ENCODE measurements around the gene PLIN5. TPM values are rescaled to one million over a fixed set of nuclear protein-coding genes. Genes with fewer than 3 reads are reported as not detected.
A peak's percentile ranks its signal among the peaks of the same experiment; 100 is the strongest.

Gene PLIN5
- total RNA-seq, 4 donors from 2014 or later, result 12.0 to 26.7 (median 19.1) TPM

- Histone ChIP-seq H3K27me3 (peaks cover 0 to 65% of the 10 kb centered on the region in 2 donors), H3K4me1 (peaks cover 0 to 31% (median 9%) of the 10 kb centered on the region in 4 donors), H3K9me3 (no peaks in the 10 kb centered on the region), H3K36me3 (no peaks in the 10 kb centered on the region), H3K4me3 (no peak overlapping the region), H3K27ac (no peak overlapping the region)
- no peak for DNase-seq (ENCODE audit: low spot score in 2 of 2)
- WGBS, 2 donors, result 83 to 88% methylated on average over 5 of the region's 5 CpGs
- no peak for TF ChIP-seq EP300 (IDR thresholded peaks at IDR 0.05)
- no peak for TF ChIP-seq POLR2A (IDR thresholded peaks at IDR 0.05)
- no peak for TF ChIP-seq CTCF (IDR thresholded peaks at IDR 0.05)
These were observed 42.2 kb upstream of the PLIN5 start for GRCh38 chr19:4577020-4577782.

GRCh38 chr19:4576016-4576933, 41.3 kb upstream of the PLIN5 start:
- H3K27me3 ChIP-seq, result peaks cover 0 to 59% of the 10 kb centered on the region in 2 donors
- peak; percentile 56 to 78 for DNase-seq (ENCODE audit: low spot score in 2 of 2)

GRCh38 chr19:4575267-4576015, 40.4 kb upstream of the PLIN5 start:
- Histone ChIP-seq H3K27ac (peak overlapping the region in 3 of 4 donors; percentile 14 to 73 (median 22)), H3K4me3 (no peak overlapping the region), H3K4me1 (peaks cover 0 to 24% (median 8%) of the 10 kb centered on the region in 4 donors), H3K9me3 (no peaks in the 10 kb centered on the region), H3K36me3 (no peaks in the 10 kb centered on the region), H3K27me3 (peaks cover 0 to 51% of the 10 kb centered on the region in 2 donors)
- 12 to 21% methylated on average over 19 of the region's 19 CpGs for WGBS, 2 donors
- peak in 1 of 2 donors; percentile 64 for DNase-seq (ENCODE audit: low spot score in 2 of 2)
- TF ChIP-seq EP300 (IDR thresholded peaks at IDR 0.05) (peak; percentile 38 to 84), POLR2A (IDR thresholded peaks at IDR 0.05) (no peak)

More at GRCh38 chr19:4576016-4576933, 41.3 kb upstream of the PLIN5 start:
- peak overlapping the region in 2 of 4 donors; percentile 14 to 73 for H3K27ac ChIP-seq
- 54 to 57% methylated on average over 17 of the region's 17 CpGs for WGBS, 2 donors
- peak; percentile 54 to 79 (median 62) for TF ChIP-seq CTCF (IDR thresholded peaks at IDR 0.05)
- no peak for TF ChIP-seq EP300 (IDR thresholded peaks at IDR 0.05)
- H3K4me1 ChIP-seq, result peaks cover 0 to 32% (median 9%) of the 10 kb centered on the region in 4 donors
- H3K4me3 ChIP-seq, result no peak overlapping the region
- H3K9me3 ChIP-seq, result no peaks in the 10 kb centered on the region
- no peaks in the 10 kb centered on the region for H3K36me3 ChIP-seq

- no peak overlapping the region for H3K27ac ChIP-seq
- TF ChIP-seq POLR2A (IDR thresholded peaks at IDR 0.05) (no peak), CTCF (IDR thresholded peaks at IDR 0.05) (no peak)
- H3K4me1 ChIP-seq, result peaks cover 0 to 20% (median 7%) of the 10 kb centered on the region in 4 donors
- 79 to 87% methylated on average over 6 of the region's 6 CpGs for WGBS, 2 donors
- H3K27me3 ChIP-seq, result peaks cover 0 to 33% of the 10 kb centered on the region in 2 donors
- no peaks in the 10 kb centered on the region for H3K36me3 ChIP-seq
- no peak for DNase-seq (ENCODE audit: low spot score in 2 of 2)
- no peaks in the 10 kb centered on the region for H3K9me3 ChIP-seq
- H3K4me3 ChIP-seq, result no peak overlapping the region
These were observed 38.7 kb upstream of the PLIN5 start for GRCh38 chr19:4573682-4574081.

- Histone ChIP-seq H3K4me1 (peaks cover 0 to 31% (median 7%) of the 10 kb centered on the region in 4 donors), H3K36me3 (no peaks in the 10 kb centered on the region), H3K27me3 (peaks cover 0 to 26% of the 10 kb centered on the region in 2 donors), H3K4me3 (no peak overlapping the region), H3K27ac (no peak overlapping the region), H3K9me3 (no peaks in the 10 kb centered on the region)
- whole genome bisulfite sequencing, 2 donors, result 39 to 45% methylated on average over 21 of the region's 22 CpGs
- DNase-seq (ENCODE audit: low spot score in 2 of 2), result no peak
- TF ChIP-seq POLR2A (IDR thresholded peaks at IDR 0.05) (no peak), CTCF (IDR thresholded peaks at IDR 0.05) (no peak), EP300 (IDR thresholded peaks at IDR 0.05) (no peak)
These were observed 36.4 kb upstream of the PLIN5 start for GRCh38 chr19:4571305-4571917.

All from tibial nerve (tissue), 4 donors.